ENCODE measurements around the gene GRAMD1C. TPM values are rescaled to one million over a fixed set of nuclear protein-coding genes. Genes with fewer than 3 reads are reported as not detected.

Gene GRAMD1C
- total RNA-seq, 1 donor from 2014 or later: 16.5 TPM

DNA sequence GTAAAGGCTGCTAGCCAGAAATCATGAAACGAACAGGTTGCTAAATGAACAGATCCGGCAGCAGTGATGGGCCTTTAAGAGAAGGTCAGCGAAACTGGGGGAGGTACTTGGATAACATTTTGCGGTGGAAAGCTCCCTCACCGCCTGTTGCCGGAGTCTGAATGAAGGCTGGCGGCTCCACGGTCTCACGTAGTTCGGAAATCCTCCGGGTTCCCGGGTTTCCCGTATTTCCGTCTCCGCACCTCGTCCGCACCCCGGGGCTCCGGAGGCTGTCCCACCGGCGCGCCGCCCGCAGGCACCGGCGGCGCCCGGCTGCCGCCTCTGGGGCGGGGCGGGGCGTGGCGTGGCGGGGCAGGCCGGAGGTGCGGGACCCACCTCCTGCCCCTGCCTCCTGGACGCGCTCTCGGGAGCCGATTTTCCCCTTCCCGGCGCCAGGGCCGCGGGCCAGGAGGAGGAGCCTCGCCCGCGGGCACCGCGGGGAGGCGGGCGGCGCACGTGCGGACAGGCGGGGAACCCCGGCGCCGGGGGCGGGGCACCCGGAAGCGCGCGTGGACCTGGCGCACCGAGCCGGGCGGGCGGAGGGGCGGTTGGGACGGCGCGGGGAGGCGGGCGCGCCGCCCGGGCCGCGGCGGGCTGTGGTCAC, 108.9 kb downstream of the GRAMD1C start, which contains the start of gene ZDHHC23:
Gene ZDHHC23 (plus strand): TSS at position 642 of the 643 bp plus-strand sequence. CDS start 790 bp downstream, outside the sequence.
- peak; percentile 88 for ATAC-seq
- DNase-seq (ENCODE audit: low spot score): peak; percentile 97

DNA sequence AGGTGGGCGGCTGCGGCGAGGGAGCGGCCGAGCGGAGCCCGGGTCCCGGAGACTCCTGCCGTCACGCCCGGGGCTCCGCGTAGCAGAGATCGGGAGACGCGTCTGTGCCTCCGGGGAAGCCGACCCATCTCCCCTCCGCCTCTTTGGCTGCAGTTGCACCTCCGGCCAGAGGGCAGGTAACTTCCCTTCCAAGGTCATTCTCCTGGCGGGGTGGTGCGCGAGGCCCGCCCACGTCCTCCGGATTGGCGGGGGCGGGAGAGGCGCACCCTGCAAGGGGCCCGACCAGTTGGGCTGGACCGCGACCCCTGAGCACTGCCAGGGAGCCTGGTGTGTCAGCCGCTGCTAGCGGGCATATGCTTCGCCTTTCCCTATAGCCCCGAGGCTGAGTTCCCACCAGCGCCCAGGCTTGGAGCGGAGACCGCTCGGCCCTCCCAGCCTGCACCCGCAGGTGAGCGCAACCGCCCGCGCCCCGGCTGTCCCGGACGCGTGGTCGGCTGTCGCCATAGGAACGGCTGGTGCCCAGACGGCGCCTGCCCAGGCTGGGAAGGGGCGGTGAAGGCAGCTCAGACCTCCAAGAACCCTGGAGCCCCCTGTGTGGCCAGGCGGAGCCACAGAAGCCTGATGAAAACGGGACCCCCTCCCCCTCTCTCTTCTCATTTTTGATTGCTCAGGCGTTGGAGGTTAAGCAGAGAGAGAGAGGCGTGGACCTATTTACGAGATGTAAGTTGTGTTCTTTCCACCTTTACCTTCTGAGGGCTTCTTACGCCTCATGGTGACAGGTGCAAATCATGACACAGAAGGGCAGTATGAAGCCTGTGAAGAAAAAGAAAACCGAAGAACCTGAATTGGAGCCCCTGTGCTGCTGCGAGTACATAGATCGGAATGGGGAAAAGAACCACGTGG, 109.7 kb downstream of the GRAMD1C start:
- DNase-seq (ENCODE audit: low spot score): peak; percentile 88
- ATAC-seq: peak; percentile 81

DNA sequence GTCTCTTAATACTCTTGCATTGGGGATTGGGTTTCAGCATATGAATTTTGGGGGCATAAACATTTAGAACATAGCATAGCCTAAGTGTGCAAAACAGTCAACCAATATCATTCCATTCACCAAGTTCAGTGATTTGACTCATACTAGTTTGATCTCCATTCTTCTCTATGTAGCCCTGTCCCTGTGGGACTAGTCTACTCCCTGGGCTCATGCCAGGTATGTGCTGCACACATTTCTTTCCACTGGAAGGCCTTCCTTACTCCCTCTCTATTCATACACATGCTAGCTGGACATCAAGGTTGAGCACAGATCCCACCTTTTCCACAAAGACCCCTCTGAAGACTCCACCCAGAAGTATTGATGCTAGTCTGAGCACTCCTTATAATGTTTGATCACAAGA, 114.3 kb downstream of the GRAMD1C start:
- no peak for DNase-seq (ENCODE audit: low spot score)
- ATAC-seq: no peak

DNA sequence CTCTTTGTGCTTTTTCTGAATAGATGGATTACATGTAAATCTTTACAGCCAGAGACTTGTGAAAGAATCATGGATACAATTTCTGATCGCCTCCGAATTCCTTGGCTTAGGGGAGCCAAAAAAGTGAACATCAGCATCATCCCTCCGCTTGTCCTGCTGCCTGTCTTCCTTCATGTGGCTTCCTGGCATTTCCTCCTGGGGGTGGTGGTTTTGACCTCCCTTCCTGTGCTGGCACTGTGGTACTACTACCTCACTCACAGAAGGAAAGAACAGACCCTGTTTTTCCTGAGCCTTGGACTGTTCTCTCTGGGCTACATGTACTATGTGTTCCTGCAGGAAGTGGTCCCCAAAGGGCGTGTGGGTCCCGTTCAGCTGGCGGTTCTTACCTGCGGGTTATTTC, 115.1 kb downstream of the GRAMD1C start:
- DNase-seq (ENCODE audit: low spot score): no peak
- no peak for ATAC-seq

DNA sequence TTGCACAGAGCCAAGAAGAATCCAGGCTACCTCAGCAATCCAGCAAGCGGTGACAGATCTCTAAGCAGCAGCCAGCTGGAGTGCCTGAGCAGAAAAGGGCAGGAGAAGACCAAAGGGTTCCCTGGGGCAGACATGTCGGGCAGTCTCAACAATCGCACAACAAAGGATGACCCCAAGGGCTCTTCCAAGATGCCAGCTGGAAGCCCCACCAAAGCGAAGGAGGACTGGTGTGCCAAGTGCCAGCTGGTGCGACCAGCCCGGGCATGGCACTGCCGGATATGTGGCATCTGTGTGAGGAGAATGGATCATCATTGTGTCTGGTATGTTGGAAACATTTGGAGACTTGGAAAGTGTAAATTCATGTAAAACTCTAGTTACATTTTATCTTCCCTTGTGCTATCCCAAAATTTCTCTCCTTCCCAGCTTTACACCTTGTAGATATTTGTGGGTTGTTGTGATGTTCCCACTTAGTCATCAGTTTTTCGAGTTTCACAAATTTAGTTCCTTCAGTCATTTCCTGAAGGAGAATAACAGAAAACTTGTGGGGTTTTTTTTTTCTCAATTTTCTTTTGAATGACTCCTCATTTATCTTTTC, 115.6 kb downstream of the GRAMD1C start:
- DNase-seq (ENCODE audit: low spot score) (no peak), ATAC-seq (no peak)

DNA sequence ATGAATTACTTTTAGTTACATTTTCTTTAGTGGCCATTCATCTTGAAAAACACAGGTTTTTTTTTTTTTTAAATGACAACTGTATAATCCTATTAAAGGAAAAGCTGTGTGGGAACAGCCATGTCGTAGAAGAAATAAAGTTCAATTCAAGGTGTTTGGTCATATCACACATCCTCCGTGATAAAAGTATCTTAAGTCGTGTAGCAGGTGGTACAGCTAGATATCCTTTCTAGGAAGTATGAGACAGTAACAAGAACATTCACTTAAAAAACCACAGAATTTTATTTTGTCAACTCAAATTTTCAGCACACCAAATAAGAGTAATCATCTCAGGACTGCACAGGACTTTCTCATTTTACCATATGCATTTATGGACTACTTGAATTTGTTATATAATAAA, 125.3 kb downstream of the GRAMD1C start:
- ATAC-seq (no peak), DNase-seq (ENCODE audit: low spot score) (no peak)

DNA sequence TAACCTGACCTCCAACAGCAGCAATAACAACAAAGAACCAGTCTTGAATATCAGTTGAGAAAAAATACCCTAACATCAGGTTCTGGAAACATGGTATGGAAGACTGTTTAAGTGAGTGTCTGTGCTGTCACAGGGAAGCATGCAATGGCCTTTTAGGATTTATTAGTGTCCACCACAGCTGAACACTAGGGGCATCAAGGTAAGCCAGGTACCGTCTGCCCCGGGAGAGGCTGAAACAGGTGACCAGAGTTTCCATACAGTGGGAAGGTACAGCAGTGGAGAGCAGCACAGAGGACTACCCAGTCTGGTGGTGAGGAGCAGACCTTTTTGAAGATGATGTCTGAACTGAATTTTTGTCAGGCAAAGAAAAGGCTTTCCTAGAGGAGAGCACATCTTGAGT, 127.6 kb downstream of the GRAMD1C start:
- DNase-seq (ENCODE audit: low spot score) (no peak), ATAC-seq (no peak)

DNA sequence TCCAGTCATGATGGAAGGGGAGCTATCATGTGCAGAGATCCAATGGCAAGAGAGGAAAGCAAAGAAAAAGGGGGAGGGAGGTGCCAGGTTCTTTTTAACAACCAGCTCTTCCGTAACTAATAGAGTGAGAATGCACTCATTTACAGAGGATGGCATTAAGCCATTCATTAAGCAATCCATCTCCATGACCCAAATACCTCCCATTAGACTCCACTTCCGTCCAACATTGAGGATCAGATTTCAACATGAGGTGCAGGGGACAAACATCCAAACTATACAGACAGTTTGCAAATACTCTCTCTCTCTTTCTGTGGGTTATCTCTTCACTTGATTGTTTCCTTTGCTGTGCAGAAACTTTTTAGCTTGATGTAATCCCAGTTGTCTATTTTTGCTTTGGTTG, 130.4 kb downstream of the GRAMD1C start:
- DNase-seq (ENCODE audit: low spot score): peak; percentile 51
- ATAC-seq: peak; percentile 97

DNA sequence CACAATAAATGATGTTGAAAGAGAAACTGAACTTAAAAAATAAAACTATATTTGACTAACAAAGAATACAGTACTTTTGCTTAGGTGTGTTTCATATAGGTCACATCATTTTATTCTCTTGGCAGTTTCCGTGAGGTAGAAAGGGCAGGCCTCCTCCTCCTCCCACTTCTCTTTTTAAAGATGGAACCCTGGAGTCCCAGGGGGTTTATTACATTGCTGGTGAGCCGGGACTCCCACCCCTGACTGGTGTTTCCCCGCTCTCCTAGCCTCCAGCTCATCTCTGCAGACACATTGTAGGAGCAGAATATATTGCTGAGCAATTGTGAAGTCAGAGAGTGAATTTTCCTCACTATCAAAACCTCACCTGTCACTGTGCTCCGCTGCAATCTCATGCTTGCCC, 139.2 kb downstream of the GRAMD1C start:
- ATAC-seq (no peak), DNase-seq (ENCODE audit: low spot score) (no peak)

DNA sequence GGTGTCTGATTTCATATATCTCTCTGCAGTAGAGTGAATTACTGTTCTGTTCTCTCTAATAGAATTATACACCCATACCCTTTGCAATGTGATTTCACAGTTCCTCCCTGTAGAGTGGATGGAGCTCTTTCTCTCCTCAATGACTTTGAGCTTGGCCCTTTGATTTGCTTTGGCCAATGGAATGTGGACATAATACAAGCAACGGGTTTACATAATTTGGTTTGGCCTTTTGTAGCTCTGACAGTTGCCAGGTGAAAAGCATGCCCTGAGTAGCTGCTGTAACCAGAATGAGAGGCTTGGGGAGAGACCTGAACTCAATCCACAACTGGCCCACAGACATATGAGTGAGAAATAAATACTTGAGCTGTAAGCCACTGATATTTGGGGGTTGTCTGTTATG, 141.3 kb downstream of the GRAMD1C start:
- DNase-seq (ENCODE audit: low spot score): peak; percentile 52
- peak; percentile 98 for ATAC-seq

DNA sequence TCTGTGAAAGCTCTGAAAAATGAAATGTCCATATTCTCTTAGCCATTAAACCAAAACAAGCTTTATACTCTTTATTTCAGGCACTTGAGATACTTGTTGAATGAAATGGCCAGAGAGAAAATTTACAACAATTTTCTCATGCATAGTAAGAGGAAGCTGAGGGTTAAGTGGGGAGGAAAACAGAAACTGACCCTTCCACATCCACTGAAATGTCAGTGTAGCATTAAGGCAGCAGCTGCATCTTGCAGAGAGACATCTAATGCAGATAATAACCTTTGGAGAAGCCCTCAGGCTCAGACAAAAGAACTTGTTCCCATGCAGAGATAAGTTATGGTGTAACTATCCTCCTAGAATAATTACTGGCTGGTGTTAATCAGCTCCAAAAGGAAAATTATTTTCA, 143.2 kb downstream of the GRAMD1C start:
- no peak for DNase-seq (ENCODE audit: low spot score)
- ATAC-seq: no peak

DNA sequence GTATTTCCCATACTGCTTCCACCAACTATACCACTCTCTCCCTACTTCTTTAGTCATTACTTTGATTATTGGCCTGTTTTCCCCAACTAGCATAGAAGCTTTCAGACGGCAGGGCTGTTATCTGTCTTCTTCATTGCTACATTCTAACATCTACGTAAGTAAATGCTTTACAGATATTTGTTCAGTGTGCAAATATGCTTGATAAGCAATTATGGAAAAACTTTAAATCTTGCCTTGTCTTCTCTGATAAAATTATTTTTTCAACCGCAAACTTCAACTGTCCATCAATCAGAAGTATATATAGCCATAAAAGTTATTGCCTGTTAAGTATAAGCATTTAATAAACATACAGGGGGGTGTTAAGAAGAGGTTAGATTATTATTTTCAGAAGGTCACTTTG, 145.0 kb downstream of the GRAMD1C start:
- ATAC-seq (no peak), DNase-seq (ENCODE audit: low spot score) (no peak)

DNA sequence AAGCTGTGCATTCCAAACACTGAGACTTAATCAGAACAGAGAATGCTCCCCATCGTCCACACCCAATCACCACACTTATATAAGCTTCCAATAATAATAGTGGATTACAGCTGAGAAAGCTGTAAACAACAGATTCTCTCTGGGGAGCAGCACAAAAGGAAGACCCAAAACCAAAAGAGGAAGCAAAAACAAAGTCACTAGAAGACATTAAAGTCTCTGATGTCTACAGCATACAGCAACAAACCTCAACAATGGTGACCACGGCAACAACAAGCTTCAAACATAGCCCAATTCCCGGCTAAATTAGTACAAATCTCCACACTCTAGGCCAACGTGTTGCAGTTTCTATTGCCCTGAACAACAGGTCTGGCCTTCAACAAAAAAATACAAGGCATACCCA, 147.0 kb downstream of the GRAMD1C start:
- no peak for ATAC-seq
- no peak for DNase-seq (ENCODE audit: low spot score)

Other genes with a start within 250 kb of the GRAMD1C start
- gene USF3, start 142.1 kb upstream of the GRAMD1C start, total RNA-seq: 17.9 TPM
- gene NAA50, start 92.5 kb upstream of the GRAMD1C start, total RNA-seq: 54.7 TPM
- 48.8 TPM for gene ATP6V1A, start 91.8 kb upstream of the GRAMD1C start, total RNA-seq
- 11.7 TPM for gene ZDHHC23, start 109.2 kb downstream of the GRAMD1C start, total RNA-seq
- 0.98 TPM for gene CCDC191, start 217.7 kb downstream of the GRAMD1C start, total RNA-seq
- 6.6 TPM for gene QTRT2, start 217.9 kb downstream of the GRAMD1C start, total RNA-seq